Fibroblast of villous mesenchyme (primary cell): Measurements from ENCODE around the gene ARHGEF39. TPM values are rescaled to one million over a fixed set of nuclear protein-coding genes. Genes with fewer than 3 reads are reported as not detected.
"Not testable (repeated sequence)": the region's sequence is repeated elsewhere in the genome, so short reads cannot be mapped to it uniquely, and the experiment has no call there.

ENCODE experiments used
- DNase-seq: peaks from one replicate; pipeline ENCODE4 v3.0.0-alpha.2; 2010; ENCODE audit warnings: low read depth
- H3K4me3 ChIP-seq: 2 replicates; pipeline ENCODE4 v1.5.1; 2011; ENCODE audit warnings: low read depth, mild to moderate bottlenecking, low read length
- total RNA-seq: library from RNA; depleted of rRNA; stranded (reverse); fragments of >200 nt; gene quantifications from 2 replicates; pipeline ENCODE4 v1.2.3, GENCODE V29; 2012
- TF ChIP-seq, protein P1 (sequence below): IDR thresholded peaks from 2 replicates; pipeline ENCODE4 v1.5.1; 2012; ENCODE audit warnings: low read depth, mild to moderate bottlenecking, low read length; ENCODE audit not compliant: insufficient read depth

The ARHGEF39 gene
- total RNA-seq, 1 donor: 3.0 TPM

DNA sequence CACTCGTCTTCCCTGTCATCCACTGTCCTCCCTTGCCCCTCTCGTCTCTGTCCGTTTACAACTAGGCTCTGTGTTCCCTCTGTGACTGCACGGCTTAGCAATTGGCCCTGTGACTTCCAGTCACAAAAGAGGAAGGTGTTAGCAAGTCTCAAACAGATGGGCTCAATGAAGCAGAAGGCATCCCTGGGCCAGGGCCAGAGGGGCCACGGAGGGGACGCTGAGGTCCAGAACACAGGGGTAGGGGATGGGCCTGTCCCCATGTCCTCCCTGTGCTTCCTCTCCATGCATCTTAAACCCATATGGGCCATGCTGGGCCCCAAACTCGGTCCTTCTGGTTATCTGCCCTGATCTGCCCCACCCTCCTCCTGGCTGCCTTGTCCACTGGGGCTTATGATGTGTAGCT lies 46.7 kb downstream of the ARHGEF39 start, which contains the start of gene CD72:
Gene CD72 (minus strand): TSS at position 89 of the 403 bp plus-strand sequence. CDS start 110 bp downstream, outside the sequence.
- peak within 1 kb of the TSS; percentile 37 for H3K4me3 ChIP-seq

DNA sequence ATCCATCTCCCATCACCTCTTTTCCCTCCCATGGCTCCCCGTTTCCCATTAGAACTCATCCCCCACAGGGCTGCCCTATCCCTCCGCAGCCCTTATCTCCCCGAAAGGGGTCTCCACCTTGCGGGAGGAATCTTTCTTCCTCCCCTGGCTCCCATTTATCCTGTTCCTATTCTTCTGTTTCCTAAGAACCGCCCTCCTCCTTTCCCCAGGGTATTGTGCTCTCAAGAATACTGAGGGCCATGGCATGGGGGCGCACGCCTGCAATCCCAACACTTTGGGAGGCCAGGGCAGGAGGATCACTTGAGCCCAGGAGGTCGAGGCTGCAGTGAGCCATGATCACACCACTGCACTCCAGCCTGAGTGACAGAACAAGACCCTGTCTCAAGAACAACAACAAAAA lies 47.4 kb downstream of the ARHGEF39 start:
- no peak for DNase-seq
- H3K4me3 ChIP-seq: no peak overlapping the region
- TF ChIP-seq, protein P1, sequence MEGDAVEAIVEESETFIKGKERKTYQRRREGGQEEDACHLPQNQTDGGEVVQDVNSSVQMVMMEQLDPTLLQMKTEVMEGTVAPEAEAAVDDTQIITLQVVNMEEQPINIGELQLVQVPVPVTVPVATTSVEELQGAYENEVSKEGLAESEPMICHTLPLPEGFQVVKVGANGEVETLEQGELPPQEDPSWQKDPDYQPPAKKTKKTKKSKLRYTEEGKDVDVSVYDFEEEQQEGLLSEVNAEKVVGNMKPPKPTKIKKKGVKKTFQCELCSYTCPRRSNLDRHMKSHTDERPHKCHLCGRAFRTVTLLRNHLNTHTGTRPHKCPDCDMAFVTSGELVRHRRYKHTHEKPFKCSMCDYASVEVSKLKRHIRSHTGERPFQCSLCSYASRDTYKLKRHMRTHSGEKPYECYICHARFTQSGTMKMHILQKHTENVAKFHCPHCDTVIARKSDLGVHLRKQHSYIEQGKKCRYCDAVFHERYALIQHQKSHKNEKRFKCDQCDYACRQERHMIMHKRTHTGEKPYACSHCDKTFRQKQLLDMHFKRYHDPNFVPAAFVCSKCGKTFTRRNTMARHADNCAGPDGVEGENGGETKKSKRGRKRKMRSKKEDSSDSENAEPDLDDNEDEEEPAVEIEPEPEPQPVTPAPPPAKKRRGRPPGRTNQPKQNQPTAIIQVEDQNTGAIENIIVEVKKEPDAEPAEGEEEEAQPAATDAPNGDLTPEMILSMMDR: no peak

More for the DNA sequence above, 46.7 kb downstream of the ARHGEF39 start, which contains the start of gene CD72:
- TF ChIP-seq, protein P1: no peak
- no peak for DNase-seq

DNA sequence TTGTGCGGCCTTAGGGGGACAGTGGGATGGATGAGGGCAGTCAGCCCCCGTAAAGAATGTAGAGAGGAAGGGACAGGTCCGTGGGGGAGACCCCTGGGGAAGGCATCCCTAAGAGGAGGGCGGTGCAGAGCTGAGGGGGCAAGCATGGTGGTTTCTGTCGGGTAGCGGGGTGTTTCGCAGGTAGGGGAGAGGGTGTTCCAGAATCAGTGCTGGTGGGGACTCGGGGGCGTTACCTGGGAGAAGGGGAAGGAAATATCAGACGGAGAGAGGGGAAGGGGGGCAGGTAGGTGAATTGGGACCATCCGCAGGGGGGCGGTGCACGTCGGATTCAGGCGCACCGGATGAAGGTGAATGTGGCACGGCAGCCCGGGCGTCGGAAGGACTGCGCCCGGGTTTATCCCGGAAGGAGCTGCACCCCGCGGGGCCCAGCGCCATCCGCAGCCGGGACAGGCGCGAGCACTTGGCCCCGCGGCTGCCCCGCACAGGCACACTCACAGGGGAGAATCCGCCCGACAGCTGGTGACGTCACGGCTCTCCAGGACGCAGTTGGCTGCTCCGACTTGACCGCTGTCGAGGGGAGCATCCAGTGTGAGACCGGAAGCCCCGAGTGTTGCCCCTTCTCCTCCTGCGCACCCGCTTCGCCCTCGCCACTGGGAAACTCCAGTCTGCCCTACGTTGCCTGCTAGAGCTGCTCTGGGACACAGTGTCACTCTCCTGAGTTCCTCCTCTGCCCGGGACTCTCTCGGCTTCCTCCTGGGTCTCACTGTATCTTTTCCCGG lies 48.1 kb downstream of the ARHGEF39 start:
- peak; percentile 74 for DNase-seq
- H3K4me3 ChIP-seq: peak overlapping the region; percentile 37
- TF ChIP-seq, protein P1: no peak

DNA sequence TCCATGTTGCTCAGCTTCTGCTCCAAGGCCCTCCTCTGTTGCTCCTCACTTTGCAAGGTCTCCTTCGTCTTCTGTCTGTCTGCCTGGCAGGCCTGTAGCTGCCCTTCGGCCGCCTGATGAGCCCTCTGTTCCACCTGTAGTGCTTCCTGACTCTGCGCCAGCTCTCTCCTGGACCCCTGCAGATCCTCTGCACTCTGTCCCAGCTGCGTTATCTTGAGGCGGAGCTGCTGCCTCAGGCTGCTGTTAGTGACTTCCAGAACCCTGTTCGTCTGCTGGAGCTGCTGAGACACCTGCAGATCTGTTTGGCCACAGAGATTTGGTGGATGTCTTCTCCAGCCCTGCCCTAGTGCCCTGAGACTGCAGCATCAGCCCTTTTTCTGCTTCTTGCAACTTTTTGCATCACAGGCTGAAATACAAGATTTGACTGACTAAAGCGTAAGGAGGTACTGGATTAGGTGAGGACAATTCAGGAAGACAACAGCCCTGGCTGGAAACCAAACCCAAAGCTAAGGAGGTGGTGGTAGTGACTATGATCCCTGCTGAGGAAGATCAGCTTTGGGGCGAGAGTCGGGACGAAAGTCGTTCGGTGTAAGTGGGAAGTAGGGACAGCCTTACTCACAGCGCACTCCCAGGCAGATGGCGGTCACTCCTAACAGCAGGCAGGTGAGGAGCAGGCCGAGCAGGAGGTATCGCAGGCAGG lies 48.9 kb downstream of the ARHGEF39 start:
- no peak for DNase-seq
- H3K4me3 ChIP-seq: no peak overlapping the region
- TF ChIP-seq, protein P1: no peak

DNA sequence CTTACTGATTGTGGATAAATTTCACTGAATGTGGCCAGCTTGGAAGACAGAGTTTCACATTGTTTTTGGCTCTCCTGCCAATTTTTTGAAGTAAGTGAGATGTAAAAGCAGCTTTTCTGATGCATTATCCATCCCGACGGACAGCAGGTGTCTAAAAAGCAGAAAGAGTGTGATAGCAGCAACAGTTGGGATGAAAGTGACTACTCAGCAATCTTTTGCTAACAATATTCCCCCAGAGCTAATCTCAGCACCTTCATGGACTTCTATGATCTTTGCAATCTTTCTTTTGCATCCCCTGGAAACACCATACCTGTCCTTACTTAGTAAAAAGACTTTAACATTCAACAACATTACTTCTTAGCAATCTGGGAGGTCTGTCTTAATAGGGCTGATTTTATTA lies 52.2 kb downstream of the ARHGEF39 start:
- TF ChIP-seq, protein P1: no peak
- no peak for DNase-seq
- no peak overlapping the region for H3K4me3 ChIP-seq

DNA sequence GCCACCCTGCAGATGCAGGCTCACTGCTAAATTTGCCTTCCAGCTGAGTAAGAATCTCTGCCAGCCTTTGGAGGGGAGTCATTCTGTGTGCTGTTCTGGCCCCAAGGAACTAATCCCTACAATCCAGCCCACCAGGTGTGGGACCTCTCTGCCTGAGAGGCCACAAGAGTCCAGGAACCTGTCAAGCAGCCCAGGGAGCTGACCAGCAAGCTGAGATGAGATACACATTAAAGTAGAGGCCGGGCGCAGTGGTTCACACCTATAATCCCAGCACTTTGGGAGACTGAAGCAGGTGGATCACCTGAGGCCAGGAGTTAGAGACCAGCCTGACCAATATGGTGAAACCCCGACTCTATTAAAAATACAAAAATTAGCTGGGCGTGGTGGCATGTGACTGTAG lies 52.9 kb downstream of the ARHGEF39 start:
- H3K4me3 ChIP-seq, DNase-seq: not testable (repeated sequence)

DNA sequence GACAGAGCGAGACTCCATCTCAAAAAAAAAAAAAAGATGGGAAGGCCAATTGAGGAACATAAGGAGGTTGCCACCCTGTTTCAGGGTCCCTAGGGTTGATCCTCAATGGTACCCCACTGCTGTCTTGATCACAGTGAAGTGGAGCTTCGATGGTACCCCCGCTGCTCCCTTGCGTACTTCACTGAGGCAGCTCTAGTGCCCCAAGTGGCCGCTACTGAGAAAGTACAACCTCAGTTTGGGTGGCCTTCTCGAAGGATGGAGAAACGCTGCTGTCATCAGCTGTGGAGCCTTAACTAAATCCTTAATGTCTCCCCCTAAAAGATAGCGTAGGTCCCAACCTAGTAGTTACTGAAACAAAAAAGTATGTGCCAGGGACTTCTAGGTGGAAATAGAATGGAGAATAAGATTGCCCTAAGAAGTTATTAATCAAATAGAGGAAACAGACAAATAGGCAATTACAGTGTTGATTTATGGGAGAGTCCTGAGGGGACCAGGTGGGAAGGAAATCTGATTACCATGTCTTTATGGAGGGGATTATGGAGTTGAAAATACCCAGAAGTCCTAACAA lies 53.7 kb downstream of the ARHGEF39 start:
- peak; percentile 43 for DNase-seq
- TF ChIP-seq, protein P1: peak; percentile 78
- no peak overlapping the region for H3K4me3 ChIP-seq
